GM21360 (cell line): Measurements from ENCODE around the gene PRXL2B.
"Not testable (repeated sequence)": the region's sequence is repeated elsewhere in the genome, so short reads cannot be mapped to it uniquely, and the experiment has no call there.

ENCODE experiments used
- ATAC-seq: cut with Tn5 transposase; IDR thresholded peaks from one replicate; pipeline ENCODE4 v1.9.1; 2021; ENCODE audit warnings: mild to moderate bottlenecking, moderate library complexity; ENCODE audit not compliant: unreplicated experiment

PRXL2B gene

GRCh38 chr1:2586154-2587070 is at the start of gene PRXL2B:
PRXL2B (plus strand) TSS chr1:2586777; CDS start chr1:2586886, 109 bp downstream.
- peak; percentile 61 for ATAC-seq

GRCh38 chr1:2537784-2538115 is 48.8 kb upstream of the PRXL2B start:
- no peak for ATAC-seq

DNA sequence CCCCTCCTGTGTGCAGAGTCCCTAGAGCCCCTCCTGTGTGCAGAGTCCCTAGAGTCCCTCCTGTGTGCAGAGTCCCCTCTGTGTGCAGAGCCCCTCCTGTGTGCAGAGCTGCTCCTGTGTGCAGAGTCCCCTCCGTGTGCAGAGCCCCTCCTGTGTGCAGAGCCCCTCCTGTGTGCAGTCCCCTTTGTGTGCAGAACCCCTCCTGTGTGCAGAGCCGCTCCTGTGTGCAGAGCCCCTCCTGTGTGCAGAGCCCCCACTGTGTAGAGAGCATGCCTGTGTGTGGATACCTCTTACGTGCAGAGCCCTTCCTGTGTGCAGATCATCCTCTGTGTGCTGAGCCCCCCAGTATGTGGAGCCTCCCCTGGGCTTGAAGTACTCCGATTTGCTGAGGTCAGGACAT is 48.2 kb upstream of the PRXL2B start:
- ATAC-seq = no peak

DNA sequence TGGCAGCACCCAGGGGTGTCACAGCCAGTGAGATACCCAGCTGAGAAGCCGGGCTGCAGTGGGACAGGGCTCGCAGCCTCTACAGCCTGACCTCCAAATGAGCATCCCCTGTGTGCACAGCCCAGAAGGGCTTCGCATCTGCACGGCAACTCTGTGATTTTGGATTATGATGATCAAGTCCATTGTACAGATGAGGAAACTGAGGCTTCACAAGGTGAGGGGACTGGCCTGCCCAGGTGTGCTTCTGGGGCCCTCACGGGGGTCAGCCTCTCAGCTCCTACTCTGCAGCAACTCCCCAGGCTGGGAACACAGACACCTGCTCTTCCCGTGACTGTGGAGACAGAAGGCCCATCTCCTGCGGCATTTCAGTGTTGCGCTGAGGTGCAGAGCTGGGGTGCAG is 47.7 kb upstream of the PRXL2B start:
- no peak for ATAC-seq

GRCh38 chr1:2539312-2539907 is 47.2 kb upstream of the PRXL2B start:
- ATAC-seq = no peak

DNA sequence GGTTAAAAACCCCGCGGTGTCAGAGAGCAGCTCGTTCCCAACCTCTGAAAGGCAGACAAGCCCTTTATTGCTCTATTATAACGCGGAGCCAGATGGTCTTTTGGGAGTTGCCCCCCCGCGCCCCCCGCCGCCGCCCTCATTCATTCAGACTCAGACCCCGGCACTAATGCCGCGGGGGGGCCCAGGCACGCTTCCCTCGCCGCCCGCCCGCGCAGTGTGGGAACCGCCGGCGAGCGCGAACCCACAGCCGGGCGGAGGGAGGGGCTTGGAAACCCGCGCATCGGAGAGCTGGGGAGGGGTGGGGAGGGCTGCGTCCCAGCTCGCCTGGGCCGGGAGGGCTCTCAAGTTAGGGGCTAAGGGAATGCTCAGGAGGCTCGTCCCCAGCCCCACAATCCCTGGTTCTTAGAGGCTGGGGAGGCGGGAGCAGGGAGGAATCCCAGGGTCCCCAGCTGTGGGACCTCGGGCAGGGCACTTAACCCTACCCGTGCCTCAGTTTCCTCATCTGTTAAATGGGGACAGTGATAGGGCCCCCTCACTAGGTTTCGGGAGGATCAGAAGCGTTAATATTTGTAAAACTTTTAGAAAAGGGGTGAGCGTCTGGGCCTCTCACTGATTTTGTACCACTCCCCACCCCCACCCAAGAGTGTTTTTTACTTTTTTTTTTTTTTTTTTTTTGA is 45.6 kb upstream of the PRXL2B start:
- ATAC-seq = no peak

DNA sequence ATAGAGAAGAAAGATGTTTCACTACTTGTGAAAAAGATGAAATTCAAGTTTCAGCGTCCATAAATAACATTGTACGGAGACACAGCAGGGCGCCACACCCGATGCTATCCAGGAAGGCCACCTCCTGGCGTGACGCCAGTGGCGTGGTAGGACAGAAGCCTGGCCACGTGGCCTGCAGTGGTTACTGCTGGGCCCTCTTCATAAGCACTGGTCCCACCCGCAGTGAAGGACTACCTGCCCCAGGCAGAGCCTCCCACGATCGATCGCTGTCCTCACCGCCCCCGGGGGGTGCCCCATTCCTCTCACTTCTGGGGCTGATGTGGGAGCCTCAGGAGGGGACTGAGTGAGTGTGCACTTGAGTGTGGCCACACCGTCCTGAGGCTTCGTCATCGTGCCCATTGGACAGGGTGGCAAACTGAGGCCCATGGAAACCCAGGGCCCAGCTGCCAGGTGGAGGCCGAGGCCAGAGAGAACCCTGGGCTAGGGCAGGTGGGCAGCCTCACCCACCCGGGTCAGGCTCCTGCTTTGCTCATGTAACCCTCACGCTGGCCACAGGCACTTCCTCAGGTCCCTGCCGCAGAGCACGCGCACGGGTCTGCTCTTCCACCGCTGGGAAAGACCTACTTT is 44.8 kb upstream of the PRXL2B start:
- ATAC-seq = no peak

DNA sequence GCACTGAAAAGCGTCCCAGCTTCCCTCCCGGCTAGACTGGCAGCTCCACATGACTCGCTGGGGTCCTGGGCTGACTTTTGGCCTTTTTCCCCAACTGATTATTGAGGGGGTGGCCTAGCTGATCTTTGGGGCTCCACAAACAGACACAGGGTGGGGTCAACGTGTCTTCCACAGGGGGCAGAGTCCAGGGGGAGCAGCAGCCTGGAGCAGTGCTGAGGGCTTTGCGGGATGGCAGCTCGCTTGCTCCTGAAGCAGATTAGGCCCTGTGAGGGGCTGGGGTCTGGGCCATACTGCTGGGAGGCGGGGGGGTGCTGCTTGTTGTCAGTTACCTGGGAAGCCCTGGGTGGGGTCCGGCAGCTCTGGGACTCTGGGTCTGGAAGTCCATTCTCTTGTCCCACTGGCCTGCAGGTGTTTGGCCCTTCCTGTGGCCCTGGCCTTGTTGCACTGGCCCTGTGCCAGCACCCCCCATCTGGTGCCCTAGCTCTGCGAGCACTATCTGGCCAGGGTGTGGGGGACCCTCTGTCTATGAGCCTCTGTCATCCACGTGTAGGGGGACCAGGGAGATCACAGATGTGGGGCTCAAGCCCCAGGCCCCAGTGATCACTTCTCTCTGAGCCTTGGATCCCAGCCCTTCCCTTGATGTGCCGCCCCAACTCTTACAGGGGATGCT is 44.2 kb upstream of the PRXL2B start:
- no peak for ATAC-seq

GRCh38 chr1:2543543-2544092 is 43.0 kb upstream of the PRXL2B start:
- no peak for ATAC-seq

- ATAC-seq = no peak
Observed at GRCh38 chr1:2544093-2544874, 42.3 kb upstream of the PRXL2B start.

DNA sequence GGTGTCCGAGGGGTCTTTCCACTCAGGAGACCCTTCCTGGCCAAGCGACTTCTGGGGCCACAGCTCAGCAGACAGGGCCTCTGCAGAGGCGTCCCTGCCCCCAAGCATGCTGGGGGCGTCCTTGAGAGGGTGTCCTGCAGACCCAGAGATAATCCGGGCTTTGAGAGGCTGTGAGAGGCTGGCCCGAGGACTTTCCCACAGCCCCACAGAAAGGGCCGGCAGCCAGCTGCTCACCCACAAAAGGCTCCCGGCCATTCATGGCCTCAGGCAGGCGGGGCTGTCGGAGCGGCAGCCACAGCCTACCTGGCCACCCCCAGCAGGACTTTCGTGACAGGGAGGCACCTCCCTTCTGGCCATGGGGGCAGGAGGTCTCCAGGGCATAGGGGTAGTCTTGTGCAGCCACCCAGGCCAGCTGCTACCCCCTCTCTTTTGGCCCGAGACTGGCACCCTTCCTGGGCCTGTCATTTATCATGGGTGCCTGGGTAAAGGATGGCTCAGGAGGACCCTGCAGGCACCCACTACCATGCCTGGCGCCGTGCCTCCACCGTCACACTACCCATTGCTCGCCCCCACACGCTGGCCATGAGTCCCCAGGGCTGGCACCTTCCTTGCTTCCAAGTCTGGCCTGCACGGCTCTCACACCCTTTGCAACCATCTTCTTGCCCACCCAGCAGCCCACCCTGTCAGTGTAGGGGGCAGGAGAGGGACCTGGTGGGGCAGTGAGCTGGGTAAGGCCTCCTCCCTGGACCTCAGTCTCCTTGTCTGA is 41.5 kb upstream of the PRXL2B start:
- ATAC-seq = no peak

GRCh38 chr1:2545754-2546514 is 40.6 kb upstream of the PRXL2B start:
- peak; percentile 35 for ATAC-seq

DNA sequence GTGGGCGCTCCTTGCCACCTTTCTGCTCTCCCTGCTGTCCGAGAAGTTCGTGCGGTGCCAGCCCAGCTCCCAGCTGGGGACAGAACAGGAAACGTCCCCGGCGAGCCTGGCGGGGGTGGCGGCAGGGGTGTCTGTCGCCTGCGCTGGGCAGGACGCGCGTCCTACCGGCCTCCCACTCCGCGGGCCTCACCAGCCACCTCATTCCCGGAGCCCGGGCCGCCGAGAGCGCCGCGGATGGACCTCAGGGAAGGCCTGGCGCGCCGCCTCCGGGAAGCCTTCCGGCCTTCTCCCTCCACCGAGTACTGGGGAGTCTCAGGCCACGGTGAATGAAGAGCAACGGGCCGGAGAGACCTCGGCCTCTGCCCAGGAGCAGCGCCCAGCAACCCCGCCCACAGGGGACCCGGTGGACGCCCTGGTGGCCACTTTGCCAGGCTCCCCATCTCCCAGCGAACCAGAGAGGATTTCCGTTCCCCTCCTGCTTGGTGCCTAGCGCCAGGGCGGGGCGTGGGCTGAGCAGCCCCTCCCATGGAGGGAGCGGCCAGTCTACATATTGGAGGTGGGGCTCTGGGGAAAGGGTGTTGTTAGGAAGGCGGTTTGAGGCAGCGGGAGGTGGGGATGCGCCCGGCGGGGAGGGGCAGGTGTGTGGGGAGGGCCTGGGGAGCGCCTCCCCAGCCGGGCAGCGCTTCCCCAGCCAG is 39.9 kb upstream of the PRXL2B start:
- ATAC-seq = peak; percentile 24

DNA sequence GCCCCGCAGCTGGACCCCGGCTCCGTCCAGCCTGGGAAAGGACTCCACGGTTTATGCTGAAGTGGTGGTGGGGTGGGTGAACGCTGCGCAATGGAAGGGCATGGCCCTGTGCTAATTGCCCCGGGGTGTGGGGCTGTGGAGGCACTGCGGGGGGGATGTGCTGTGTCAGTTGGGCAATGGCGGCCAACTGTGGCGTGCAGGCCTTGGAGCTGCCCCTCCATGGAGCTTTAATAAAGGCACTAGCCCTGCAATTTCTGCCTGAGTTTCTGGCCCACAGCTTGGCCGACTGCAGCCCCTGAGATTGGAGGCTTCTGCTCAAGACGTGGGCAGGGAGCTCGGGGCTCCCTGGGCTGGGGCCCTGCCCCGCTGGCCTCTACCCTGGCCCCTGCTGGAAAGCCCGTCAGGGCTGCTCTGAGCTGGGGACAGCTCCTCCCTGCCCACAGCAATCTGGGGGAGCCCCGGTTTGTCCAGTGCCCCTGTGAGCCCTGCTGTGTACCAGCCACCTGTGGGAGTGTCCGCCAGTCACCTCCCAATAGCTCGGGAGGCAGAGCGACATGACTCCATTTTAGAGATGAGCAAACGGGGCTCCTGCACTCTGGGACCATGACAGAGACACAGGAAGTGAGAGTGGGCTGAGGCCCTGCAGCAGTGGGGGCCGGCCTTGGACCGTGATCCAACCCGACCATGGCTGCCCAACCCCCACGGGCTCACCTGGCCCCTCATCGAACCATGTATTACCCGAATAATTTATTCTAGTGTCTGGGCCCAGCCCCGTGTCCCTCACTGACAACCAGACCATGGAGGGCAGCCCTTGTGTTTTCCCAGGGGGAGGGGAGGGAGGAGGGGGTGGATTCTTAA is 39.1 kb upstream of the PRXL2B start:
- no peak for ATAC-seq

DNA sequence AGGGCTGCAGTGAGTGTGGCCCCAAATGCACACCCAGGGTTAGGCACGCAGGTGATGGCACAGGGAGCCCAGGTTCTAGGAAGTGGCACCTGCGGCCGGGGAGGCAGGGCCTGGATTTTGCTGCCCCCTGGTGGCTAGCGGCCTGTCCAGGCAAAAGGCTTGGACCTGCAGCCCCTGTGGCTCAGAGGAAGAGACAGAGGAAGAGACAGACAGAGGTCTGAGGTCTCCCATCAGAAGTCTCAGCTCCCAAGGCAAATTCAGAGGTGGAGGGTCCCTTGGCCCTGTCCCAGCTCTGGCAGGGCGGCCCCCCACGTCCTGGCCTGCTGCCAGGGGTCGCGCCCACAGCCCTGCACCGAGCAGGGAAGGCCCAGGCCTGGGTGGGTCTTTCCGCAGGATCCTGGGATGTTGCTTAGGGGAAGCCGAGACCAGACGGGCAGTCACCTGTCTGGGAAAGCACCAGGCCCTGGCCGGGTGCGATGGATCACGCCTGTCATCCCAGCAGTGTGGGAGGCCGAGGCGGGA is 38.4 kb upstream of the PRXL2B start:
- no peak for ATAC-seq

GRCh38 chr1:2549367-2550029 is 37.1 kb upstream of the PRXL2B start:
- ATAC-seq = not testable (repeated sequence)
